Heart right ventricle (tissue), 16 donors: ENCODE measurements around the gene SFRP5. TPM values are rescaled to one million over a fixed set of nuclear protein-coding genes. Genes with fewer than 3 reads are reported as not detected.

ENCODE experiments used
- ATAC-seq, 8 donors: fragments of 200-7000 bp; cut with Tn5 transposase; one replicate each; pipeline ENCODE4 v1.9.1; 2020; ENCODE audit warnings: mild to moderate bottlenecking in 8 of 8, moderate library complexity in 8 of 8, moderate number of reproducible peaks in 1 of 8
- DNase-seq, 2 donors: peaks; one replicate each; pipeline ENCODE4 v3.0.0-alpha.2; 2020
- H3K27ac ChIP-seq, 10 donors: fragments of 200-600 bp; sonication (generic) in 2 of 10; one replicate each; pipeline versions ENCODE4 v1.5.0 to v1.8.0; 2020 to 2022; ENCODE audit warnings: mild to moderate bottlenecking in 3 of 10
- H3K27me3 ChIP-seq, 7 donors: fragments of 200-600 bp; one replicate each; pipeline ENCODE4 v1.8.0; 2021 to 2022; ENCODE audit warnings: mild to moderate bottlenecking in 2 of 7
- H3K36me3 ChIP-seq, 9 donors: fragments of 200-600 bp; sonication (generic) in 1 of 9; one replicate each; pipeline versions ENCODE4 v1.5.0 to v1.8.0; 2020 to 2022; ENCODE audit warnings: mild to moderate bottlenecking in 2 of 9
- H3K4me1 ChIP-seq, 9 donors: fragments of 200-600 bp; sonication (generic) in 1 of 9; one replicate each; pipeline versions ENCODE4 v1.5.0 to v1.8.0; 2020 to 2022; ENCODE audit warnings: mild to moderate bottlenecking in 4 of 9
- H3K4me3 ChIP-seq, 10 donors: fragments of 200-600 bp; sonication (generic) in 2 of 10; one replicate each; pipeline versions ENCODE4 v1.5.0 to v1.8.0; 2020 to 2022; ENCODE audit warnings: mild to moderate bottlenecking in 7 of 10, moderate library complexity in 2 of 10
- H3K9me3 ChIP-seq, 11 donors: fragments of 200-600 bp in 10 of 11; sonication (generic) in 2 of 11; one replicate each; pipeline versions ENCODE4 v1.5.0 to v1.8.0; 2013 to 2022; ENCODE audit warnings: mild to moderate bottlenecking in 2 of 11, control low read depth in 1 of 11, moderate library complexity in 1 of 11
- WGBS, 2 donors: extraction: QIAGEN DNeasy Blood & Tissue Kit; methylation state at CpG; one replicate each; pipeline ENCODE4 v1.1.7; 2013; ENCODE audit warnings: inconsistent platforms in 1 of 2; 5-methylcytosine and 5-hydroxymethylcytosine counted together
- intact Hi-C, 10 donors: fragments of 100-400 bp; cut with DNase I; formaldehyde crosslinking; loops; one replicate each; pipeline versions ENCODE4 v1.11.1 to v1.14.2; 2022
- polyA plus RNA-seq, 2 donors: library from polyadenylated mRNA; stranded (reverse); fragments of 200-250 nt; gene quantifications; one replicate each; pipeline ENCODE4 v1.2.3, GENCODE V29; 2013
- total RNA-seq, 10 donors: library from RNA; stranded (reverse); fragmentation: NEBNext Ultra II Directional in 3 of 10; extraction: Animal tissue kit (Norgen Biotek cat#: 25700) in 3 of 10; gene quantifications; one replicate each; pipeline versions ENCODE4 v1.2.1 to v1.2.4, GENCODE V29; 2021 to 2023
- TF ChIP-seq, protein P1 (sequence below), 9 donors: fragments of 200-600 bp; sonication (generic) in 2 of 9; IDR thresholded peaks; one replicate each; pipeline versions ENCODE4 v1.5.0 to v1.8.0; 2021 to 2022; ENCODE audit warnings: antibody characterized with exemption in 9 of 9, mild to moderate bottlenecking in 5 of 9, moderate library complexity in 1 of 9
- donor health status: Arrhythmogenic right ventricular cardiomyopathy.
- donor health status: ischemic (EF 13 %, LVEDD 7.1; RV severe dilation, severe dysfunction).
- donor health status: healthy with polysubstance abuse.
- donor health status: DM: no; HTN: yes; CAD: no.
- donor health status: DM: no; HTN: no; CAD: no.
- donor health status: ischemic (EF 25% LVEDD 6.9; RV normal size, moderate dysfunction).
- donor health status: ischemic (EF 25% LVEDD 5.7; RV mildly dilated, moderate dysfunction).
- donor health status: healthy.
- donor health status: DM: yes; HTN: yes; CAD: no.
- donor health status: Ischemic cardiomyopathy.
- donor health status: ischemic (EF 35%, LVEDD 5.7; RV mildly dilated, moderate dysfunction).
- donor health status: nonischemic (EF 11% LVEDD 7.7; RV severe dilation, severe dysfunction).
- donor health status: DM: yes; HTN: yes; CAD: no.
- donor health status: PGD.
- donor health status: ischemic (EF 29% LVEDD 5.4; RV normal size, mild dysfunction).
- donor health status: nonischemic (EF 23%, LVEDD 6.1; RV moderate dilation, normal function).

The SFRP5 gene
- total and polyA plus RNA-seq, 12 donors: 0.19 to 4.3 (median 1.0) TPM; not detected in 2

GRCh38 chr10:97757471-97757870 lies 14.3 kb downstream of the SFRP5 start:
- no peak for ATAC-seq
- TF ChIP-seq, protein P1, sequence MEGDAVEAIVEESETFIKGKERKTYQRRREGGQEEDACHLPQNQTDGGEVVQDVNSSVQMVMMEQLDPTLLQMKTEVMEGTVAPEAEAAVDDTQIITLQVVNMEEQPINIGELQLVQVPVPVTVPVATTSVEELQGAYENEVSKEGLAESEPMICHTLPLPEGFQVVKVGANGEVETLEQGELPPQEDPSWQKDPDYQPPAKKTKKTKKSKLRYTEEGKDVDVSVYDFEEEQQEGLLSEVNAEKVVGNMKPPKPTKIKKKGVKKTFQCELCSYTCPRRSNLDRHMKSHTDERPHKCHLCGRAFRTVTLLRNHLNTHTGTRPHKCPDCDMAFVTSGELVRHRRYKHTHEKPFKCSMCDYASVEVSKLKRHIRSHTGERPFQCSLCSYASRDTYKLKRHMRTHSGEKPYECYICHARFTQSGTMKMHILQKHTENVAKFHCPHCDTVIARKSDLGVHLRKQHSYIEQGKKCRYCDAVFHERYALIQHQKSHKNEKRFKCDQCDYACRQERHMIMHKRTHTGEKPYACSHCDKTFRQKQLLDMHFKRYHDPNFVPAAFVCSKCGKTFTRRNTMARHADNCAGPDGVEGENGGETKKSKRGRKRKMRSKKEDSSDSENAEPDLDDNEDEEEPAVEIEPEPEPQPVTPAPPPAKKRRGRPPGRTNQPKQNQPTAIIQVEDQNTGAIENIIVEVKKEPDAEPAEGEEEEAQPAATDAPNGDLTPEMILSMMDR (IDR thresholded peaks at IDR 0.05): no peak
- H3K36me3 ChIP-seq: peaks cover 0 to 100% (median 45%) of the 10 kb centered on the region in 9 donors

DNA sequence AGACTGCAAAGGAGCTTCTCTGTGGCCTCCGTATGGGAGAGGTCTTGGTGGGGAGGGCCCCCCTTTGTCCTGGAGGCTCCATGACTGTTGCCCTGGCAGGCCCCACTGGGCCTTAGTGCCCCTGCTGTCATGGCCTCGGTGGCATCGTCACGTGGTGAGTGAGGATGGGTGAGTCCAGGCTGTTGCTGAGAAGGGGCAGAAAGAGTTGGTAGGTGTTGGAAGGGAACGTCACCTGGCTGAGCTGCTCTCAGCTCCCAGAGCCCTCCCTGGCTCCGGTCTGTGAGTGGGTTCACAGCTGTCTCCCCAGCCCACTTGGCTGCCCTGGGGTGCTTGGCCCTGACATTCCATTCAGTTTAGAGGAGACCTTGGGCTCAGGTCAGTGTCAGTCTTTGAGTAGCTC lies 16.1 kb downstream of the SFRP5 start:
- H3K36me3 ChIP-seq: peaks cover 8 to 100% (median 62%) of the 10 kb centered on the region in 9 donors
- H3K4me1 ChIP-seq: peaks cover 0 to 3% (median 0%) of the 10 kb centered on the region in 9 donors
- WGBS, 2 donors: 97% methylated on average over 6 of the region's 6 CpGs
- no peaks in the 10 kb centered on the region for H3K27me3 ChIP-seq
- DNase-seq (no peak), ATAC-seq (no peak)
- intact Hi-C loops: loop anchor here in 1 of 10 donors (10.0 kb wide), 1 partner anchor 289 kb away; no protein-coding TSS in a partner anchor
- no peak overlapping the region for H3K27ac ChIP-seq
- H3K9me3 ChIP-seq: no peaks in the 10 kb centered on the region
- no peak overlapping the region for H3K4me3 ChIP-seq
- TF ChIP-seq, protein P1 (IDR thresholded peaks at IDR 0.05): no peak

More at GRCh38 chr10:97757471-97757870, 14.3 kb downstream of the SFRP5 start:
- 88 to 90% methylated on average over 6 of the region's 6 CpGs for WGBS, 2 donors
- H3K27ac ChIP-seq: no peak overlapping the region
- H3K4me3 ChIP-seq: no peak overlapping the region
- H3K4me1 ChIP-seq: peaks cover 0 to 3% (median 0%) of the 10 kb centered on the region in 9 donors
- intact Hi-C loops: loop anchor here in 1 of 10 donors (10.0 kb wide), 1 partner anchor 287 kb away; no protein-coding TSS in a partner anchor
- no peak for DNase-seq
- no peaks in the 10 kb centered on the region for H3K27me3 ChIP-seq
- H3K9me3 ChIP-seq: no peaks in the 10 kb centered on the region

- no peak for DNase-seq
- H3K27ac ChIP-seq: no peak overlapping the region
- H3K9me3 ChIP-seq: no peaks in the 10 kb centered on the region
- H3K4me1 ChIP-seq: peaks cover 0 to 3% (median 0%) of the 10 kb centered on the region in 9 donors
- no peak for ATAC-seq
- intact Hi-C loops: loop anchor here in 1 of 10 donors (10.0 kb wide), 1 partner anchor 290 kb away; no protein-coding TSS in a partner anchor
- TF ChIP-seq, protein P1 (IDR thresholded peaks at IDR 0.05): no peak
- H3K36me3 ChIP-seq: peaks cover 8 to 100% (median 70%) of the 10 kb centered on the region in 9 donors
- H3K27me3 ChIP-seq: no peaks in the 10 kb centered on the region
- 49 to 84% methylated on average over 4 of the region's 4 CpGs for WGBS, 2 donors
- H3K4me3 ChIP-seq: no peak overlapping the region
These were observed 17.1 kb downstream of the SFRP5 start for GRCh38 chr10:97754726-97755125.

- H3K27ac ChIP-seq: no peak overlapping the region
- intact Hi-C loops: loop anchor here in 1 of 10 donors (10.0 kb wide), 1 partner anchor 292 kb away; no protein-coding TSS in a partner anchor
- H3K9me3 ChIP-seq: no peaks in the 10 kb centered on the region
- TF ChIP-seq, protein P1 (IDR thresholded peaks at IDR 0.05): no peak
- 92 to 95% methylated on average over 18 of the region's 18 CpGs for WGBS, 2 donors
- ATAC-seq (peak in 1 of 8 donors; percentile 10), DNase-seq (no peak)
- H3K27me3 ChIP-seq: no peaks in the 10 kb centered on the region
- peaks cover 8 to 100% (median 80%) of the 10 kb centered on the region in 9 donors for H3K36me3 ChIP-seq
- no peak overlapping the region for H3K4me3 ChIP-seq
- H3K4me1 ChIP-seq: no peaks in the 10 kb centered on the region
These were observed 18.8 kb downstream of the SFRP5 start for GRCh38 chr10:97752956-97753355.
